GM12878 (cell line): ENCODE measurements around the gene DBN1. TPM values are rescaled to one million over a fixed set of nuclear protein-coding genes. Genes with fewer than 3 reads are reported as not detected.

ENCODE experiments used
- ATAC-seq: fragments of 200-7000 bp; cut with Tn5 transposase; 3 replicates; pipeline ENCODE4 v1.9.1; 2020; ENCODE audit warnings: mild to moderate bottlenecking, moderate library complexity
- BruUV-seq: library from RNA; stranded (reverse); fragments of 400-500 nt; replicated peaks from 2 replicates; lab custom pipeline; 2021; lab: Mats Ljungman, UMichigan
- CTCF ChIA-PET: fragments of 300-600 bp; sonication (Branson Sonifier 250); formaldehyde crosslinking; extraction: SDS; loops from one replicate; lab custom pipeline; 2021; ENCODE audit warnings: inconsistent platforms; lab: Yijun Ruan, JAX
- POLR2A ChIA-PET: fragments of 350-600 bp; formaldehyde crosslinking; extraction: SDS; loops from one replicate; lab custom pipeline; 2021; ENCODE audit warnings: inconsistent platforms; lab: Charles Lee
- RAD21 ChIA-PET: fragments of 300-600 bp; sonication (Branson Sonifier 250); formaldehyde crosslinking; loops from one replicate; lab custom pipeline; 2023; ENCODE audit warnings: antibody characterized with exemption; ENCODE audit not compliant: unreplicated experiment; lab: Charles Lee
- SMC1A ChIA-PET: fragments of 300-600 bp; sonication (Branson Sonifier 250); formaldehyde crosslinking; loops from one replicate; lab custom pipeline; 2023; ENCODE audit not compliant: unreplicated experiment, uncharacterized antibody; lab: Charles Lee
- DNase-seq: peaks from one replicate; pipeline ENCODE4 v3.0.0-alpha.2; 2011; ENCODE audit warnings: low read depth, low spot score
- FAIRE-seq: peaks from 3 replicates; lab custom pipeline; 2011; peaks lifted over from hg19 to GRCh38; lab: Jason Lieb, UNC
- H2AFZ ChIP-seq: 2 replicates; pipeline ENCODE4 v1.6.0; 2011; ENCODE audit warnings: low read depth, low read length, control low read depth; ENCODE audit not compliant: control insufficient read depth
- H3K27ac ChIP-seq: 2 replicates; pipeline ENCODE4 v1.5.1; 2011; ENCODE audit warnings: control low read depth; ENCODE audit not compliant: control insufficient read depth, insufficient read depth
- H3K27me3 ChIP-seq, 2 experiments: replicated peaks in 1 of 2; 2 replicates each; pipeline versions ENCODE4 v1.6.0 to v1.6.1; 2011; ENCODE audit warnings: low read length in 1 of 2; ENCODE audit not compliant: control insufficient read depth in 2 of 2, insufficient read depth in 2 of 2
- H3K36me3 ChIP-seq, 2 experiments: 2 replicates each; pipeline ENCODE4 v1.5.1; 2011; ENCODE audit warnings: low read length in 1 of 2; ENCODE audit not compliant: control insufficient read depth in 2 of 2, insufficient read depth in 2 of 2
- H3K4me1 ChIP-seq: 2 replicates; pipeline ENCODE4 v1.6.1; 2011; ENCODE audit warnings: mild to moderate bottlenecking, low read length, moderate library complexity, mixed read lengths; ENCODE audit not compliant: control insufficient read depth, insufficient read depth
- H3K4me2 ChIP-seq: 2 replicates; pipeline ENCODE4 v1.6.0; 2011; ENCODE audit warnings: control low read depth; ENCODE audit not compliant: control insufficient read depth, insufficient read depth
- H3K4me3 ChIP-seq: fragments of 200-600 bp; sonication (generic); 2 replicates; pipeline ENCODE4 v1.5.1; 2016
- H3K79me2 ChIP-seq: 2 replicates; pipeline ENCODE4 v1.6.0; 2011; ENCODE audit warnings: low read length; ENCODE audit not compliant: control insufficient read depth, insufficient read depth
- H3K9ac ChIP-seq: 2 replicates; pipeline ENCODE4 v1.8.0; 2011; ENCODE audit warnings: low read length, control low read depth, mixed read lengths; ENCODE audit not compliant: control insufficient read depth, insufficient read depth
- H3K9me3 ChIP-seq: replicated peaks from 3 replicates; pipeline ENCODE4 v1.5.1; 2011; ENCODE audit warnings: mild to moderate bottlenecking, low read length; ENCODE audit not compliant: control insufficient read depth, insufficient read depth
- H4K20me1 ChIP-seq: 2 replicates; pipeline ENCODE4 v1.6.0; 2011; ENCODE audit not compliant: control insufficient read depth, insufficient read depth
- BHLHE40 ChIP-seq, 2 experiments: fragments of 450-650 bp in 1 of 2; IDR thresholded peaks; 2 replicates each; pipeline ENCODE4 v1.6.1; 2011 to 2017; ENCODE audit warnings: low read depth in 2 of 2, borderline replicate concordance in 1 of 2, improper control_type of control experiment in 1 of 2, low read length in 1 of 2, mild to moderate bottlenecking in 1 of 2
- BMI1 ChIP-seq: fragments of 450-650 bp; IDR thresholded peaks from 2 replicates; pipeline ENCODE4 v1.6.1; 2016; ENCODE audit warnings: mild to moderate bottlenecking, moderate library complexity, borderline replicate concordance
- PKNOX1 ChIP-seq: fragments of 450-650 bp; IDR thresholded peaks from 2 replicates; pipeline ENCODE4 v1.6.1; 2016; ENCODE audit warnings: mild to moderate bottlenecking
- RAD51 ChIP-seq: fragments of 450-650 bp; IDR thresholded peaks from 2 replicates; pipeline ENCODE4 v1.6.1; 2016; ENCODE audit warnings: moderate library complexity, mild to moderate bottlenecking, inconsistent platforms
- ZBED1 ChIP-seq: IDR thresholded peaks from 2 replicates; pipeline ENCODE4 v1.6.1; 2016; ENCODE audit warnings: borderline replicate concordance
- WGBS: methylation state at CpG from one replicate; pipeline ENCODE4 v1.1.6; 2016; ENCODE audit warnings: low lambda C conversion rate; ENCODE audit not compliant: insufficient replicate concordance, insufficient coverage; ENCODE audit errors: missing lambda C conversion rate; 5-methylcytosine and 5-hydroxymethylcytosine counted together
- in situ Hi-C: fragments of 300-500 bp; cut with MboI; formaldehyde crosslinking; loops from 9 replicates; pipeline ENCODE4 v1.14.3; 2018; ENCODE audit warnings: mixed read lengths
- intact Hi-C: fragments of 100-400 bp; cut with micrococcal nuclease; formaldehyde crosslinking; loops from one replicate; pipeline ENCODE4 v1.14.2; 2022; ENCODE audit not compliant: unreplicated experiment
- polyA plus RNA-seq, 11 experiments: library from polyadenylated mRNA; depleted of rRNA in 4 of 11; unstranded in 6 of 11; stranded (reverse) in 5 of 11; fragments of >200 nt; fragmentation: Nextera tagmentation in 4 of 11; fragmentation: Illumina TruSeq in 1 of 11; extraction: Ambion mirVana in 4 of 11; extraction: Trizol in 1 of 11; gene quantifications; 1 replicate in 1 of 11; 2 replicates in 10 of 11; pipeline versions ENCODE4 v1.2.1 to v1.2.3, GENCODE V29; 2011 to 2016; ENCODE audit warnings: inconsistent platforms in 2 of 11, missing spikeins in 2 of 11, low read depth in 1 of 11
- total RNA-seq, 4 experiments: library from RNA; depleted of rRNA in 3 of 4; stranded (reverse); fragments of >200 nt in 3 of 4; fragmentation: Illumina TruSeq in 1 of 4; extraction: Trizol in 1 of 4; gene quantifications; 2 replicates each; pipeline versions ENCODE4 v1.2.1 to v1.2.3, GENCODE V29; 2013 to 2021

The DBN1 gene
- total and polyA plus RNA-seq, 10 of the 15 experiments (the other 5 are each of a cell fraction or from before 2014, with no cell fraction given), result 0.18 to 81.0 (median 27.9) TPM

- FAIRE-seq, result no peak
- Histone ChIP-seq H2AFZ (no peak overlapping the region), H3K4me3 (no peak overlapping the region), H3K27ac (no peak overlapping the region), H3K27me3 (no peaks in the 10 kb centered on the region), H3K9me3 (no peaks in the 10 kb centered on the region), H3K4me1 (peaks cover 3% of the 10 kb centered on the region), H4K20me1 (no peaks in the 10 kb centered on the region), H3K79me2 (peaks cover 4% of the 10 kb centered on the region; the same call in 1 of the 2 replicates), H3K9ac (no peak overlapping the region), H3K4me2 (no peak overlapping the region), H3K36me3 (no peaks in the 10 kb centered on the region)
- in situ Hi-C loops (no loop called here), intact Hi-C loops (no loop called here)
- BruUV-seq, result no TSS peak
- RAD21 ChIA-PET, result no interaction called here
- CTCF ChIA-PET, result interaction anchor here (0.7 to 2.0 kb wide), 4 partner anchors 12 to 107 kb away, joined by 3 to 5 read pairs (median 4); no protein-coding TSS in a partner anchor
- TF ChIP-seq BMI1 (peak; percentile 79), BHLHE40 (IDR thresholded peaks at IDR 0.05; ENCODE audit: borderline replicate concordance in 1 of 2, low read depth in 2 of 2, low read length in 1 of 2) (peak in 1 of 2 experiments; percentile 70; a peak in 2 of 4 replicates), RAD51 (no peak), ZBED1 (no peak), PKNOX1 (peak; percentile 58)
- SMC1A ChIA-PET, result interaction anchor here (1.0 to 1.1 kb wide), 2 partner anchors 9 to 11 kb away, joined by 4 read pairs; no protein-coding TSS in a partner anchor
- 51% methylated on average over 22 of the region's 25 CpGs for WGBS
- peak; percentile 15 for ATAC-seq
- no peak for DNase-seq
- POLR2A ChIA-PET, result interaction anchor here (1.2 kb wide), 1 partner anchor 12 kb away, joined by 3 read pairs; no protein-coding TSS in a partner anchor
Observed at GRCh38 chr5:177468685-177469628, 4.5 kb downstream of the DBN1 start.
